HG02571 (cell line): ENCODE data around the gene ATP1A2.
A peak's percentile ranks its signal among the peaks of the same experiment; 100 is the strongest.

ENCODE experiments used
- ATAC-seq: cut with Tn5 transposase; IDR thresholded peaks from one replicate; pipeline ENCODE4 v1.9.1; 2021; ENCODE audit warnings: mild to moderate bottlenecking, moderate library complexity; ENCODE audit not compliant: unreplicated experiment

The ATP1A2 gene

GRCh38 chr1:160084771-160085321 lies 30.7 kb upstream of the ATP1A2 start:
- no peak for ATAC-seq

GRCh38 chr1:160085686-160086455 lies 29.7 kb upstream of the ATP1A2 start:
- ATAC-seq: no peak

- ATAC-seq: no peak
These were observed 29.1 kb upstream of the ATP1A2 start for GRCh38 chr1:160086456-160086892.

GRCh38 chr1:160087118-160087662 lies 28.4 kb upstream of the ATP1A2 start:
- ATAC-seq: no peak

GRCh38 chr1:160089883-160090282 lies 25.7 kb upstream of the ATP1A2 start:
- no peak for ATAC-seq

GRCh38 chr1:160090760-160091159 lies 24.8 kb upstream of the ATP1A2 start:
- no peak for ATAC-seq

- no peak for ATAC-seq
These were observed 23.8 kb upstream of the ATP1A2 start for GRCh38 chr1:160091666-160092223.

- no peak for ATAC-seq
These were observed 23.0 kb upstream of the ATP1A2 start for GRCh38 chr1:160092366-160093068.

- ATAC-seq: no peak
These were observed 22.5 kb upstream of the ATP1A2 start for GRCh38 chr1:160093069-160093395.

- no peak for ATAC-seq
These were observed 21.8 kb upstream of the ATP1A2 start for GRCh38 chr1:160093624-160094290.

GRCh38 chr1:160094291-160094625 lies 21.3 kb upstream of the ATP1A2 start:
- no peak for ATAC-seq

GRCh38 chr1:160094806-160095205 lies 20.8 kb upstream of the ATP1A2 start:
- no peak for ATAC-seq

GRCh38 chr1:160095382-160096105 lies 20.0 kb upstream of the ATP1A2 start:
- no peak for ATAC-seq

- ATAC-seq: no peak
These were observed 19.1 kb upstream of the ATP1A2 start for GRCh38 chr1:160096274-160097116.

- no peak for ATAC-seq
These were observed 18.2 kb upstream of the ATP1A2 start for GRCh38 chr1:160097151-160097910.

GRCh38 chr1:160097911-160098851 lies 17.4 kb upstream of the ATP1A2 start, which contains the start of gene IGSF8:
IGSF8 (minus strand) TSS chr1:160098619; CDS start chr1:160098472, 147 bp downstream.
- ATAC-seq: peak; percentile 37

GRCh38 chr1:160098852-160099561 lies 16.6 kb upstream of the ATP1A2 start:
- peak; percentile 77 for ATAC-seq
